Trophoblast cell (in vitro differentiated cells and primary cell): ENCODE measurements around the gene MS4A15.

Experiments
- DNase-seq, 2 donors: peaks; one replicate each; pipeline ENCODE4 v3.0.0-alpha.2; 2016
- H2AFZ ChIP-seq: 2 replicates; pipeline ENCODE4 v1.6.1; 2013; ENCODE audit warnings: low read length, moderate library complexity, mild to moderate bottlenecking; ENCODE audit not compliant: insufficient read depth, poor library complexity
- H2AK5ac ChIP-seq: 2 replicates; pipeline ENCODE4 v1.6.1; 2013; ENCODE audit warnings: mild to moderate bottlenecking, low read length
- H2BK120ac ChIP-seq: 2 replicates; pipeline ENCODE4 v1.6.1; 2013; ENCODE audit warnings: low read length, mild to moderate bottlenecking, moderate library complexity; ENCODE audit not compliant: insufficient read depth, poor library complexity
- H2BK12ac ChIP-seq: 2 replicates; pipeline ENCODE4 v1.6.1; 2013; ENCODE audit warnings: mild to moderate bottlenecking, low read length, moderate library complexity
- H2BK5ac ChIP-seq: 2 replicates; pipeline ENCODE4 v1.6.1; 2013; ENCODE audit warnings: low read length, low read depth, moderate library complexity, mild to moderate bottlenecking; ENCODE audit not compliant: poor library complexity
- H3K14ac ChIP-seq: 2 replicates; pipeline ENCODE4 v1.6.1; 2013; ENCODE audit warnings: mild to moderate bottlenecking, low read length
- H3K18ac ChIP-seq: 2 replicates; pipeline ENCODE4 v1.6.1; 2013; ENCODE audit warnings: mild to moderate bottlenecking, low read length
- H3K23ac ChIP-seq: 2 replicates; pipeline ENCODE4 v1.6.1; 2013; ENCODE audit warnings: low read length
- H3K27ac ChIP-seq: 2 replicates; pipeline ENCODE4 v1.5.1; 2013; ENCODE audit warnings: low read depth, mild to moderate bottlenecking, inconsistent platforms, low read length, moderate library complexity
- H3K27me3 ChIP-seq: 2 replicates; pipeline ENCODE4 v1.6.1; 2013; ENCODE audit warnings: inconsistent platforms, mild to moderate bottlenecking, low read length, moderate library complexity; ENCODE audit not compliant: insufficient read depth
- H3K36me3 ChIP-seq, 2 experiments: 1 replicate in 1 of 2; 2 replicates in 1 of 2; pipeline ENCODE4 v1.6.1; 2013; ENCODE audit warnings: low read length in 2 of 2, mild to moderate bottlenecking in 2 of 2, moderate library complexity in 1 of 2; ENCODE audit not compliant: insufficient read depth in 2 of 2, control insufficient read depth in 1 of 2
- H3K4ac ChIP-seq: 2 replicates; pipeline ENCODE4 v1.6.1; 2013; ENCODE audit warnings: low read depth, mild to moderate bottlenecking, low read length, moderate library complexity
- H3K4me1 ChIP-seq, 2 experiments: 1 replicate in 1 of 2; 2 replicates in 1 of 2; pipeline ENCODE4 v1.6.1; 2013; ENCODE audit warnings: low read length in 2 of 2, mild to moderate bottlenecking in 2 of 2, moderate library complexity in 1 of 2; ENCODE audit not compliant: insufficient read depth in 2 of 2, control insufficient read depth in 1 of 2
- H3K4me2 ChIP-seq: 2 replicates; pipeline ENCODE4 v1.6.1; 2013; ENCODE audit warnings: inconsistent platforms, mild to moderate bottlenecking, low read length, moderate library complexity
- H3K4me3 ChIP-seq: 2 replicates; pipeline ENCODE4 v1.5.1; 2013; ENCODE audit warnings: mild to moderate bottlenecking, low read depth, low read length, inconsistent platforms
- H3K79me1 ChIP-seq: one replicate; pipeline ENCODE4 v1.6.1; 2013; ENCODE audit warnings: low read length
- H3K79me2 ChIP-seq: 2 replicates; pipeline ENCODE4 v1.6.1; 2013; ENCODE audit warnings: low read length, mild to moderate bottlenecking; ENCODE audit not compliant: control insufficient read depth, insufficient read depth, poor library complexity
- H3K9ac ChIP-seq: 2 replicates; pipeline ENCODE4 v1.6.1; 2013; ENCODE audit warnings: mild to moderate bottlenecking, low read length
- H3K9me3 ChIP-seq: 2 replicates; pipeline ENCODE4 v1.6.1; 2013; ENCODE audit warnings: low read depth, mild to moderate bottlenecking, control low read depth, inconsistent platforms, low read length; ENCODE audit not compliant: insufficient read depth
- H4K12ac ChIP-seq: 2 replicates; pipeline ENCODE4 v1.6.1; 2013; ENCODE audit warnings: low read depth, mild to moderate bottlenecking, low read length, moderate library complexity
- H4K8ac ChIP-seq: 2 replicates; pipeline ENCODE4 v1.6.1; 2013; ENCODE audit warnings: low read depth, mild to moderate bottlenecking, low read length, moderate library complexity
- H4K91ac ChIP-seq: one replicate; pipeline ENCODE4 v1.6.1; 2013; ENCODE audit warnings: low read depth, mild to moderate bottlenecking, low read length, moderate library complexity
- WGBS: extraction: QIAGEN DNeasy Blood & Tissue Kit; methylation state at CpG from one replicate; pipeline ENCODE4 v1.1.7; 2013; ENCODE audit warnings: missing lambda C conversion rate; ENCODE audit not compliant: insufficient read length, insufficient coverage; ENCODE audit errors: extremely low coverage; 5-methylcytosine and 5-hydroxymethylcytosine counted together

The MS4A15 gene

GRCh38 chr11:60766547-60766946 lies 9.9 kb downstream of the MS4A15 start:
- Histone ChIP-seq H3K36me3 (no peaks in the 10 kb centered on the region), H3K27ac (no peak overlapping the region), H3K18ac (no peak overlapping the region), H3K23ac (no peak overlapping the region), H4K91ac (peak overlapping the region; percentile 15), H3K9ac (no peak overlapping the region), H2BK120ac (no peak overlapping the region), H3K4ac (no peak overlapping the region), H4K8ac (no peak overlapping the region), H3K79me1 (peaks cover 3% of the 10 kb centered on the region), H3K4me2 (no peak overlapping the region), H3K27me3 (no peaks in the 10 kb centered on the region), H2BK12ac (no peak overlapping the region), H2AK5ac (no peak overlapping the region), H3K9me3 (no peaks in the 10 kb centered on the region), H3K4me1 (peaks cover 2 to 4% of the 10 kb centered on the region in 2 experiments), H2AFZ (no peak overlapping the region), H2BK5ac (no peak overlapping the region), H3K14ac (no peak overlapping the region), H4K12ac (no peak overlapping the region), H3K79me2 (no peaks in the 10 kb centered on the region), H3K4me3 (no peak overlapping the region)
- no CpG with 5 or more reads among the region's 10 CpGs for WGBS
- no peak for DNase-seq

- Histone ChIP-seq H3K4me2 (no peak overlapping the region), H4K8ac (no peak overlapping the region), H3K14ac (no peak overlapping the region), H3K9ac (no peak overlapping the region), H3K4ac (no peak overlapping the region), H3K79me1 (peaks cover 3% of the 10 kb centered on the region), H2BK120ac (no peak overlapping the region), H2AFZ (no peak overlapping the region), H3K79me2 (no peaks in the 10 kb centered on the region), H3K4me1 (peaks cover 2 to 4% of the 10 kb centered on the region in 2 experiments), H4K91ac (no peak overlapping the region), H3K36me3 (no peaks in the 10 kb centered on the region), H3K4me3 (no peak overlapping the region), H3K23ac (no peak overlapping the region), H3K9me3 (no peaks in the 10 kb centered on the region), H2BK5ac (no peak overlapping the region), H3K18ac (no peak overlapping the region), H2AK5ac (no peak overlapping the region), H4K12ac (no peak overlapping the region), H2BK12ac (no peak overlapping the region), H3K27ac (no peak overlapping the region), H3K27me3 (no peaks in the 10 kb centered on the region)
- peak; percentile 27 to 54 for DNase-seq
- no CpG with 5 or more reads among the region's 26 CpGs for WGBS
Measured at GRCh38 chr11:60767388-60767811, 10.7 kb downstream of the MS4A15 start.

GRCh38 chr11:60768202-60768601 lies 11.5 kb downstream of the MS4A15 start:
- Histone ChIP-seq H3K79me1 (peaks cover 3% of the 10 kb centered on the region), H3K9me3 (no peaks in the 10 kb centered on the region), H3K27me3 (no peaks in the 10 kb centered on the region), H3K14ac (no peak overlapping the region), H2BK12ac (no peak overlapping the region), H3K9ac (no peak overlapping the region), H3K79me2 (no peaks in the 10 kb centered on the region), H2AK5ac (no peak overlapping the region), H3K23ac (no peak overlapping the region), H3K27ac (no peak overlapping the region), H2AFZ (no peak overlapping the region), H4K12ac (no peak overlapping the region), H4K8ac (no peak overlapping the region), H2BK120ac (no peak overlapping the region), H3K4me3 (no peak overlapping the region), H3K36me3 (no peaks in the 10 kb centered on the region), H3K4me2 (no peak overlapping the region), H3K18ac (no peak overlapping the region), H3K4me1 (peaks cover 2 to 4% of the 10 kb centered on the region in 2 experiments), H2BK5ac (no peak overlapping the region), H4K91ac (no peak overlapping the region), H3K4ac (no peak overlapping the region)
- no peak for DNase-seq
- WGBS, result no CpG with 5 or more reads among the region's 8 CpGs

- no peak overlapping the region for H2BK12ac ChIP-seq
- H3K14ac ChIP-seq, result no peak overlapping the region
- H4K12ac ChIP-seq, result no peak overlapping the region
- no peaks in the 10 kb centered on the region for H3K36me3 ChIP-seq
- no peaks in the 10 kb centered on the region for H3K79me2 ChIP-seq
- no peak overlapping the region for H3K23ac ChIP-seq
- no peak overlapping the region for H2BK5ac ChIP-seq
- H3K79me1 ChIP-seq, result peaks cover 3% of the 10 kb centered on the region
- no peak overlapping the region for H2AFZ ChIP-seq
- H4K8ac ChIP-seq, result no peak overlapping the region
- no peaks in the 10 kb centered on the region for H3K27me3 ChIP-seq
- no peak overlapping the region for H2AK5ac ChIP-seq
- no peak overlapping the region for H2BK120ac ChIP-seq
- DNase-seq, result peak; percentile 27 to 57
- H4K91ac ChIP-seq, result no peak overlapping the region
- H3K18ac ChIP-seq, result no peak overlapping the region
- WGBS, result no CpG with 5 or more reads among the region's 4 CpGs
- no peaks in the 10 kb centered on the region for H3K9me3 ChIP-seq
- H3K27ac ChIP-seq, result no peak overlapping the region
- H3K9ac ChIP-seq, result no peak overlapping the region
- H3K4ac ChIP-seq, result no peak overlapping the region
- H3K4me3 ChIP-seq, result no peak overlapping the region
- no peak overlapping the region for H3K4me2 ChIP-seq
- peaks cover 0 to 4% of the 10 kb centered on the region in 2 experiments for H3K4me1 ChIP-seq
Measured at GRCh38 chr11:60769273-60769672, 12.6 kb downstream of the MS4A15 start.
